NCI-H1417 (cell line): ENCODE measurements around the gene CXXC5.

Source experiments
- DNase-seq, 3 experiments: peaks; one replicate each; lab custom pipeline; 2025; lab: John Stamatoyannopoulos, UW

The CXXC5 gene

GRCh38 chr5:139680368-139681111, 32.4 kb downstream of the CXXC5 start:
- DNase-seq, result no peak

DNA sequence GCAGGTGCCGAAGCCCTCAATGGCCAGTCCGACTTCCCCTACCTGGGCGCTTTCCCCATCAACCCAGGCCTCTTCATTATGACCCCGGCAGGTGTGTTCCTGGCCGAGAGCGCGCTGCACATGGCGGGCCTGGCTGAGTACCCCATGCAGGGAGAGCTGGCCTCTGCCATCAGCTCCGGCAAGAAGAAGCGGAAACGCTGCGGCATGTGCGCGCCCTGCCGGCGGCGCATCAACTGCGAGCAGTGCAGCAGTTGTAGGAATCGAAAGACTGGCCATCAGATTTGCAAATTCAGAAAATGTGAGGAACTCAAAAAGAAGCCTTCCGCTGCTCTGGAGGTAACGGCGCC, 32.9 kb downstream of the CXXC5 start:
- no peak for DNase-seq

DNA sequence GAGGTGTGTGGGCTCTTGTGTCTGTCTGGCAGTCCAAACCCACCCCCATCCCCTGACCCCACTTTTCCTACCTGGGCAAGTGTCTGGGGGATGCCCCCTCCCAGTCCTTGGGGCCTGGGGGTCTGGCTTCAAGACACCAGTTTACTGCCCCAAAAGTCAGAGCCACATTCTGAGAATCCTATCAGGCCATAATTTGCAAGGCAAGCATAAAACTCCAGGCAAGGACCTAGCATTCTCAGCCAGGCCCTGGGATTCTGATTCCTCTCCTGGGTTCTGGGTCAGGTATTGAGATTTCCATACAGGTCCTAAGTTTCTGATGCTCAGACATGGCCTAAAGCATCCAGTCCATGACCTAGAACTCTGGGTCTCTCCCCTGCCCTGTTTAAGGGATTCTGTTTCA, 33.3 kb downstream of the CXXC5 start:
- DNase-seq, result no peak

GRCh38 chr5:139682016-139682975, 34.1 kb downstream of the CXXC5 start:
- DNase-seq, result no peak

- no peak for DNase-seq
Observed at GRCh38 chr5:139683295-139684271, 35.4 kb downstream of the CXXC5 start.

- no peak for DNase-seq
Observed at GRCh38 chr5:139684350-139684880, 36.3 kb downstream of the CXXC5 start.

GRCh38 chr5:139684881-139685749, 37.0 kb downstream of the CXXC5 start:
- DNase-seq, result peak in 1 of 3 experiments; percentile 29

DNA sequence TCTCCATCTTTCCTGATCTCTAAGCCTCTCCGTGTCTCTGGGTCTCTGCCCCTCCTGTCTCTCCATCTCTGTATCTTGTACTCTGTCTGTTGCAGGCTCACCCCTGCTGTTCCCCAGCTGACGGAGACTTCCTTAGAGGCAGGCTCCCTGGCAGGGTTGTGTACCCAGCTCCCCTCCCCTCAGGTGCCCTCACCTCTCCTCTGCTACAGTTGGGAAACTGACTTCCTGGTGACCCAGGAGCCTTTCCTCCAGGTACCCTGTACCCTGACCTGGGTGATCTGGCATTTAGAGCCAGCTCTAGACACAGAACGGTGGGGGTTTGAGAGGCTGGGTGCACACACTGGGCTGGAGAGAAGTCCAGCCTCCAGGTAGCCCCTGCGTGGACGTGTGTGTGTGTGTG, 37.7 kb downstream of the CXXC5 start:
- DNase-seq, result peak in 1 of 3 experiments; percentile 6

DNA sequence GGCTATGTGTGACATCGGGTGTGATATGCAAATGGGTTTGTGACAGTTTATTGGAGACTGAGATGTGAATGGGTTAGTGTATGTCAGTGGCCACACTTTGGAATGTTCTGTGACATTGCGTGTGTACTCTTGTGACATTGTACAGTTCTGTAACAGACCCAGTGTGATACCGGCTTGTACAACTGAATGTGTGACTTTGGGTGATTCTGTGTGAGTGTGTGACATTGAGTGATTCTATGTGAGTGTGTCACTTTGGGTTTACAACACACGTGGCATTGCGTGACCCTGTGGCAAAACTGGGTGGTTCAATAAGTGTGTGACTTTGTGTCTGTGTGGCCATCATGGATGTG, 38.2 kb downstream of the CXXC5 start:
- DNase-seq, result no peak

DNA sequence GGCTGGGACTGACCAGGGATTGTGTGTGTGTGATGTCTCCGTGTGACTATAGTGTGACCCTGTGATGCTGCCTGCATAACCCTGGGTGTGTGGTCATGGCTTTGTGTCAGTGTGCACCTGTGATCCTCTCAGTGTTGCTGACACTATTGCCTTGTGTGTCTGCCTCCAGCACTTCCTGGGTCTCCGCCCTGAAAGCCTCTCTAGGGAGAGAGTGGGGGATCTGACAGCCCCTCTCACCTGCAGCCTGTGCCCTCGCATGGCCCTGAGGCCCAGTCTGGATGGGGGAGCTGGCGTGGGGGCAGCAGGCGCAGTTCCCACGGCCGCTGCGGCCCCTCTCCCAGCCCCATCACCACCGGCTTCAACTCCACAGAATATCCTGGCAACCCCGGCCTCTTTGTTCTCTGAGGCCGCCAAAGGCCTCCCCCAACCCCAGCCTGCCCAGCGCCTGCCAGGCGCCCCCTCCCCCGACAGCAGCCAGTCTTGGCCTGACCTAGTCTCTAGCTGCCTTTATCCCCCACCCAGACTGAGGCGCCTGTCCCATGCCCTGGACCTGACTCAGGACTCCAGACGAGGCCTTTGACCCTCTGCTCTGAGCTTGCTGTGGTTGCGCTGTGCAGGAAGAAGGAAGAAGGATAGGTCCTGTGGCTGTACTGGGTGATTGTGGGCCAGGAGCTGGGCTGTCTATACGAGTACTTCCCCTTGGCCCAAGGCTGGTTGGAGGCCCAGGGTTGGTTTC, 38.7 kb downstream of the CXXC5 start:
- peak in 1 of 3 experiments; percentile 14 for DNase-seq

DNA sequence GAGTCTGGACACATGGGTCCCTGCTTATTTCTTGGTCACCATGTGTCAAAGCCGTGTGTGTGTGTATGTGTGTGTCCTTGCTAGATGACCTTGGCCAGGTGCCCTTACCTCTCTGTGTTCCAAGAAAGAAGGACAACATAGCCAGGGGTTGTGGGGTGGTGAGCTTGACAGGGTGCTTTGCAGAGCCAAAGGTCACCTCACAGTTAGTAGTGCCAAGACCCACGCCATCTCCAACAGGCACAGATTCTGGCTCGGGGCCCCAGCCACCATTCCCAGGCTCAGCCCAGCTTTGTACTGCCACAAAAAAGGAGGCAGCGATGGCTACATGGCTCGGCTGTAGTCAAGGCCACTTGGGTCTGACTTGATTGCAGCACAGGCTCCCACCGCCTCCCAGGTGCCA, 39.5 kb downstream of the CXXC5 start:
- DNase-seq, result no peak

DNA sequence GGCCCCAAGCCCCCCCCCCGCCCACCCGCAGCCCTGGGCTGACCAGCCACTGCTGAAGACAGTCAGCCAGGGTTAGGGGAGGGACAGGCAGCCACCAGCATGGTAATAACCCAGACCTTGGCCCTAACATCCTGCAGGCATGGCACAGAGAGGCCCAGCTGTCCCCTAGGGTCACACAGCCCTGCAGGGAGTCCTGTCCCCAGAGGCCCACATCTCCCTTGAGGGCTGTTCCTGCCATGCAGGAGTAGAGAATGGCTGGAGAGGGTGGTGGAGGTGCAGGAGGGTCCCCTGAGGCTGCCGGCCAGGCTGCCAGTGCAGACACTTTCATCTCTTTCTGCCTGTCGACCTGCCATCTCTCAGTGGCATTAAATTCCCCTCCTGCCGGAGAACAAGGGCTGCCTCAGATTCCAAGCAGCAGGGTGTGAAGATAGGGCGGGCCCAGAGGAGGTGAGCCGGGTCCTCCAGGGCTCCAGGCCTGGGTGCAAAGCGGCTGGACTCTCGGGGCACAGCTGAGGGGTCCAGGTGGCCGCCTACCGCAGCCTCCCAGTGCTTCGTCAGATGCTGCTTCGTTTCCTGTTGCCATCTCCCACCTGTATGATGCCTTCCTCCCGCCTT, 40.0 kb downstream of the CXXC5 start:
- DNase-seq, result no peak

DNA sequence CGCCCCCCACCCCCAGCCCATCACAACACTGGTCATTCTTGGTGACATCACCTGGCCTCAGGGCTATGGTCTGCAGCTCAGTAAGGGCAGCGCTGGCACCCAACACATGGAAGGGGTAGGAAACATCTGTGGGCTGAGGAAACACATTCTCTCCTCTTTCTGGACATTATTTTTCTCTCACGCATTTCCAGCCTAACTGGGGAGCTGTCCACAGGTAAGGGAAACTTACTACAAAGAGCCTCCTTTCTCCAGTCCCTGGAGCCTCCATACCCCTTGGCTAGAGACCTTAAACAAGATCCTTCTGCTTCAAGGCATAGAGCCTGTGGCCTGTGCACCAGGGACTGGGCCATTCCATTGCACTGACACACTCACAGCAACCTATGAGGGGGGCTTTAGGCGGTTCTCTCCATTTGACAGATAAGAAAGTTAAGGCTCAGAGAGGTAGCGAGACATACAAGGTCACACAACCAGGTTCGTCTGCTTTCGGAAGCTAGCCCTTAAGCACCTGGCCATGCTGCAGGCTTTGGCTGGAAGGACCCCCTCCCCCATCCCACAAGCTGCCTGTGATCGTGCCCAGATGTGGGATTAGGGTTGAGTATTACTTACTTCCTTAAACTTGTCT, 40.7 kb downstream of the CXXC5 start:
- no peak for DNase-seq

- peak; percentile 8 to 78 (median 55) for DNase-seq
Observed at GRCh38 chr5:139689631-139690063, 41.5 kb downstream of the CXXC5 start.

DNA sequence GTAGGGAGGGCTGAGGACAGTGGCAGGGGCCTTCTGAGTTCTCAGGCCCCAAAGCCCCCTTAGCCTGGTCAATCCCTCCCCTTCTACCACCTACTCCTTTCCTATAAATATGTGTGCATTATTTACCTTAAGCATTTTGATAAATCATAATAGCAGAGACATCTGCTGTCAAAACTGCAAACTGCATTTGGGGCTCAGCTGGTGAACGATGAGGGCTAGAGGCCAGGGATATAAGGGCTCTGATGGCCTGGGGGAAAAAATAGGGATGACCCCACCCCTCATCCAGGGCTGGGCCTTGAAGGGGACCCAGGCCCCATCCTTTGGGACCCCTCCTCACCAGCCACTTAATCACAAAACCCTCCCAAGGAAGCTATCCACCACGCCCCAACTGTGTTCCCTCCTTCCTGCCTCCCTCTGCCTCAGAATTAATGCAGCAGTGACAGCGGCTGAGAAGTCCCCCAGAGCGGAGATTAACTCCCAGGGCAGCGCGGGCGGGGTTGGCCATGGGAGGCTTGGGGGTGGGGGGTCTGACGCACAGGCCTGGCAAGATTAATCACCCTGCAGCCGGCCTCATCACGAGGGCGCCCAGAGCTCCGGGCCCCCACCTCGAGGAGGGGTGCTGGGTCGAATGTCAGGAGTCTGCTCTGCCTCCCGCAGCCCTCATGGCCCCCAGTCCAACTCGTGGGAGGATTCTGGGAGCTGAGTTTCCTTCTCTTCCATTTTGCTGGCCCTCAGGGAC, 42.1 kb downstream of the CXXC5 start:
- DNase-seq, result peak in 2 of 3 experiments; percentile 50 to 66

GRCh38 chr5:139690803-139691629, 42.9 kb downstream of the CXXC5 start:
- no peak for DNase-seq

- no peak for DNase-seq
Observed at GRCh38 chr5:139692148-139692547, 44.0 kb downstream of the CXXC5 start.
